HG03139 (cell line): Measurements from ENCODE around the gene JPH2.

Source experiments
- ATAC-seq: cut with Tn5 transposase; IDR thresholded peaks from one replicate; pipeline ENCODE4 v1.9.1; 2021; ENCODE audit not compliant: unreplicated experiment

Gene JPH2

DNA sequence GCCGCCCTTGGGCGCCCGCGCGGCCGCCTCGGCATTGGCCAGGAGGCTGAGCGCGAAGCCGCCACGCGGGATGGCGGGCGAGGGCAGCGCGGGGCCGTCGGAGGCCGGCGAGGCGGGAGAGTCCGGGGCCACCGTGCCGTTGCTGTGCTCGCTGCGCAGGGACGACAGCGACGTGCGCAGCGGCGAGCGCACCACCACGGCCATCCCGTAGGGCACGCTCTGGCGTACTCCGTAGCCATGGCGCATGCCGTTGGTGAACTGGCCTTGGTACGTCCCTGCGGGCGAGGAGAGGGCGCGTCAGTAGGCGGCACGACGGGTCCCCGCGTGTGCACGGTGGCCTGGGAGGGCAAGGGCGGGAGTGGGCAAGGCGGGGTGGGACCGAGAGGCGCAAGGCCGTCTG is 26.9 kb downstream of the JPH2 start:
- ATAC-seq = no peak

DNA sequence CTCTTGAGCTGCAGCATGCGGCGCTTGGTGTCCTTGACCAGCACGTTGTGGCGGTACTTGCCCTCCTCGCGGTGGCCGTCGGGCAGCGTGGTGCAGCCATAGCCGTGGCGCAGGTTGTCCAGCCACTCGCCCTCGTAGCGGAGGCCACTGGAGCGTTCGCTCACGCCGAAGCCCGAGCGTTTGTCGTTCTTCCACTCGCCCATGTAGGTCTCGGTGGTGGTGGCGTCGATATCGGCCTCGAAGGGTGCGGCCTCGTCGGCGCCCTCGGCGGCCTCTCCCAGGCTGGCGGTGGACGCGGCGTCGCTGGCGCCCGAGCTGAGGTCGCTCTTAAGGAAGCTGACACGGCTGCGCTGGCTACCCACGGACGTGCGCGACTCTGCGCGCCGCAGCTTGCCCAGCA is 27.3 kb downstream of the JPH2 start:
- no peak for ATAC-seq

DNA sequence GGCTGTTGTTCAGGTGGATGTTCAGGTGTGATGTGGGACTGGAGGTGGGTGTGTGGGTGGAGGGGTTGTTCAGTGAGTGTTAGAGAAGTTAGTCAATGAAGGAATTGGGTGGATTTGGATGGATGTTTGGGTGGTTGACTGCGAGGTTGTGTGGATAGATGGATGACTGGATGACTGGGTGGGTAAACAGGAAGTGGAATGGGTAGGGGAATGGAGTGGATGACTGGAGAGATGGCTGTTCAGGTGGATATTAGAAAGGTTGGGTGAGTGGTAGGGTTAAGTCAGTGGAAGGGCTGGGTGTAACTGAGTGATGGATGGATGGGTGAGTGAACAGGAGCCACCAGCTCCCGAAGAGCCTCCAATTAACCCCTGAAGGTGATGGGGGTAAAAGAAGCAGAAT is 27.9 kb downstream of the JPH2 start:
- no peak for ATAC-seq

DNA sequence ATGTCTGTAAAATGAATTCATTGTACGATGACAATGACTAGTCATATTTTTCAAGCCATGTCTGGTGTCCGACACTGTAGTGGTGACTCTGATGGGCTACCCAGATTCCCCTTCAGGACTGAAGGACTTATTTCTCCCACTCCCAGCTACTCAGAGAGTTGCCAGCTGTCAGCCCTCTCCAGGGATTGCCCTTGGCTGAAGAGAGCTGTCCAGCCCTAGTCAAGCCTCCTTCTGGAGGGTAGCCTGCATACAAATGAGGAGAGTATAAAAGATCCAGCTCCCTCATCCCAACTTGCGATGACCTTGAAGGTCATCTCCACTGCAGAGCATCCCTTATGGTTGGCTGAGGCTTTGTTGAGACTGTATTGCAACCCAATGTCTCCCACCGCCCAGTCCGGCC is 29.9 kb downstream of the JPH2 start:
- ATAC-seq = no peak

DNA sequence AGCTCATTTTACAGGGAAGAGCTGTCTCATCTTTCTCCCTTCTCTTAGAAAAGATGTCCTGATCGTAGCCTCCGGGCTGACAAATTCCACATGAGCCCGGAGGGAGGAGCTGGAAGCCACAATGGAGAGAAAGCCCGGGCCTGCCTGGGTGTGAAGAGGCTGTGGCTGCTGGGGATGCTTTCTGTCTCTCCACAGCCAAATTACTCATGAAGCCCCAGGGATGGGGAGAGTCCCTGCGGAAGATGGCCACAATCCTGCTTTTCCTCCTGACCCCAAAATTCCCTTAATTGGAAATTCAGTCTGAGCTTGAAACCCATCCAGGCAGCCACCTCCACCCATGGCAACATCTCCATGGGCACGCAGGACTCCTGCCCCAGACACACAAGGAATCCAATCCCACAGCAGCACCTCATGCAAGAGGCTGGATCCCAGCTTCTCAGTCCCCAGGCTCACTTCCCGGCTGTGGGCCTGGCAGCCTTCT is 32.4 kb downstream of the JPH2 start:
- ATAC-seq = no peak

DNA sequence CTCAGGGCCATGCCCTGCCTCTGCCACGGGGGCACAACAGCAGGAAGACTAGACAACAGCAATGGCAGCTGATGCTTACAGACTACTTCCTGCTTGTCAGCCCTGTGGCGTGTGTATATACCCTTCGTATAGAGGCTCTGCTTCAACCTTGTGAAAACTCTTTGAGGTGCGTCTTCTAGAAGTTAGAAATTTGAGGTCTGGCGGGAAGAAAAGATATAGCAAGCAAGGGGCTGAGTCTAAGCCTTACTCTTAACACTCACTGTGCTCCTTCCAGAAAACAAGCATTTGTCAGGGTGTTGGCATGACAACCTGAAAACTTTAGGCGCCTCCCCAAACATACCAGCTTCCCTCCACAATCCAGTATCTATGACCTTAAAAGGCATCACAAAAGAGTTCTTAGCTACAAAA is 33.3 kb downstream of the JPH2 start:
- no peak for ATAC-seq

DNA sequence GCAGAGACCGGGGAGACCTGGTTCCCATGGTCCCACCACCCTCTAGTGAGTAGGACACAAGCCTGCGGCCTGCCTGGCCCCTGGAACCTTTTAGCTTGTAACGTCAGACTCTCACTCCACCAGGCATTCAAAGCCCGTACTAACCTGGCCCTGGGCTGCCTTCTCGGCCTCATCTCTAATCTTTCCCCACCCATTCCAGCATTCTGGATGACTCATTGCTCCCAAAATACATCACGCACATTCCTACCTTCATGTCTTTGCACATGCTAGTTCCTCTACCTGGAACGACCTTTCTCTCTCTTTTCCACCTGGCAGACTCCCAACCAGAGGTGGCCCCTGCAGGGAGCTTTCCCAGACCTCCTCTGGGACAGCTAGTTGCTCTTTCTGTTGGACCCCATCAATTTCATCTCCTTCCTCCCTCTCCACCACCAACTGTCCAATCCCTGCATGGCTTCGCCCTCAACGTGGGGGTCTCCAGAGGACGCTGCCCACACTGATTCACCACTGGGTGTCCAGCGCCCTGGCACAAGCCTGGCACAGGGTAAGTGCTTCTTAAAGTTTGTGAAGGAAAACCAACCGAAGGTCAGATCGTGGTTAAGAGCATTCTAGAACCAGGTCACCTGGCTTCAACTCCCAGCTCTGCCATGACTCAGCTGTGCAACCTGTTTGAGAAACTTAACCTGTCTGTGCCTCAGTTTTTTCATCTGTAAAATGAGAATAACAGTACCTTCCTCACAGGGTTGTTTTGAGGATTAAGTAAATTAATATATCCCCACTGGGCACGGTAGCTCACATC is 35.2 kb downstream of the JPH2 start:
- ATAC-seq = no peak

DNA sequence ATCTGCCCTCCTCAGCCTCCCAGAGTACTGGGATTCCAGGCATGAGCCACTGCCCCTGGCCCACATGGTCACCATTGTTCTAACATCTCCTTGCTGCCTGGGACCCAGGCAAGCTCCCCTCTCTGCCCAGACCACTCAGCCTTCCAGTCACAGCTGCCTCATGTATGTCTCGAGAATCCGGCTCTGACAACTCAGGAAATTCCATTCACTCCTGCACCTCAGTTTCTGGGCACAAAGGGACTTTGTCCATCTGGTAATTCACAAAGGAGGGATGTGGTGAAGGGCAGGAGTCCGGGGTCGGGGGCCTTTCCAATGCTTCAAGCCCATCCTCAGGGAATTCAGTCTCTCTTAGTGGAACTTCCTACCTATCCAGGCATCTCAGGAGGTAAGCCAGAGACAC is 40.7 kb downstream of the JPH2 start:
- no peak for ATAC-seq

DNA sequence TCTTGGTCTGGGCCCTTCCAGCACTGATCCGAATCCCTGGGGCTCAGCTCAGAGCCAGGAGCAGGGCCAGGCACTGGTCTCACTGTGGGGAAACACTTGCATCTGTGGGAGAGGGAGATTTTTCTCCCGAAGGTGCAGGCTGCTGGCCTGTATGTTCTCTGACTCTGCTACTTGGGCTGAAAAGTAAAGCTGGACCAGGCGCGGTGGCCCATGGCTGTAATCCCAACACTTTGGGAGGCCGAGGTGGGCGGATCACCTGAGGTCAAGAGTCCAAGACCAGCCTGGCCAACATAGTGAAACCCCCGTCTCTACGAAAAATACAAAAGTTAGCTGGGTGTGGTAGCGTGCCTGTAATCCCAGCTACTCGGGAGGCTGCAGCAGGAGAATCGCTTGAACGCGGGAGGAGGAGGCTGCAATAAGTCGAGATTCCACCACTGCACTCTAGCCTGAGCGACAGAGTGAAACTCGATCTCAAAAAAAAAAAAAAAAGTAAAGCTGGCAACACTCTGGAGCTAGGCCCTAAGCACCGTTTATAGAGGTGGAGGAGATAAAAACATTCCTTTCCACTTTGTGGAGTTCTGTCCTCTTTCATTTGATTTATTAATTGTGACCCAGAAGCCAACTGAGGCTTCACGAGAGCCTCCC is 41.7 kb downstream of the JPH2 start:
- ATAC-seq = no peak

DNA sequence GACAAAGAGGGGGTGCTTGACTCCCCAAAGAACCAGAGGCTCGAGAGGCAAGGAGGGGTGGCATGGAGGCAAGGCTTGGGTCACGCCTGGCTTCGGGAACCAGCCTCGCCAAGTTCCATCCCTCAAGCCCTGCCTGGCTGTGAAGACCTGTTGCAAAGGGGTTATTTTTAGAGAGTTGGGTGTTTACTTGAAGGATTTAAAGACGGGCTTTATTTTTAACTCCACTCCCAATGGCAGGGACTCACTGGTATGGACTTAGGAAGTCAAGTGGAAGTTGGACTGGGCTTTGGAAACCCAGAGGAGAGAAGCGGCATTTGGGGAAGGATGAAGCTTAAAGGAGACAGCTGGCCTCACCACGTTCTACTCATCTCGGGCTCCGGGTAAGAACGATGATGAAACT is 43.1 kb downstream of the JPH2 start:
- no peak for ATAC-seq

DNA sequence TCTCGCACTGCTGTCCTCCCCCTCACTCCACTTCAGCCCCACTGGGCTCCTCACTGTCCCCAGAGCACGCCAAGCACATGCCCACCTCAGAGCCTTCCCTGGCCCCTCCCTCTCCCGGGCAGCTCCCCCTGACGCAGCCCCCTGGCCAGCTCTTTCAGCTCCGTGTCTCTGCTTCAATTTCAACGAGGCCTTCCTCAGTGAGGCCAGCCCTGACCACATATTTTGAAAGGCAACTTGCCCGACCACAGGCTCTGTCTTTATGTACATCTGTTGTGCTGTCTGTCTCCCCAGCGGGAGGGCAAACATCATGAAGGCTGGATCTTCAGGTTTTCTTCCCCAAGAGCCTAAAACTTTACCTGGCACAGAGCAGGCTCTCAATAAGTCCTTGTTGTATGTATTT is 44.6 kb downstream of the JPH2 start:
- no peak for ATAC-seq

DNA sequence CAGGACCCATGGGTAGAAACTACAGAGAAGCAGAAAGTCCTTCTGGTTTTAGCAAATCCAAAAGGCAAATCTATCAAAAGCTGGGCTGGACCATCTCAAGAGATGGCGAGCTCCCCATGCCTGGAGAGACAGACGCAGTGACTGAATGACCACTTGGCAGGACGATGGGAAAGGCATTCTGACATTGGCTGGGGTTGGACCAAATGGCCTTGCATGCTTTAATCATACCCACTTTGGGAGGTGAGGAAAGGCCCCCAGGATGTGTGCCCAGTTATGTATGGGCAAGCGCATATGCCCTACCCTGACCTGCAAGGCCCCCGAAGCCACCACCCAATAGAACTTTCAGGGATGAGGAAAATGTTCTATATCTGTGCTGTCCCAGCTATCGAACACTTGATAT is 45.1 kb downstream of the JPH2 start:
- ATAC-seq = no peak

DNA sequence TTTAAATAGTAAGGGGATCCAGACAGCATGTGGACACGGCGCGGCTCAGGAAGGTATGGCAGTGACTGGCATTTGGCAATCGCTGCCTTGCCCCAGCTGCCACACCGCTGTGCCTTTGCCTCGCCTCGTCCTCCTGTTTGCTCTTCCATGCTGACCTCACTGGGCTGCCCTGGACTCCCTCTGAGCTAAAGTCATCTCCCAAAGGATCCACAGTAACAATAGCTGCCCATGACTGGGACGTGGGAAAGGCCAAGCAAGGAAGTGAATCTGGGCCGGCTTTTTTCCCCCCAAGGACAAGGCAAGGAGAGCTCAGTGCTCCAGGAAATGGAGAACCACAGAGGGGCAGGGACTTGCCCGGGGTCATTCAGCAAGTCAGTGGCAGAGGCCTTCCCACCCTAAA is 48.1 kb downstream of the JPH2 start:
- no peak for ATAC-seq

DNA sequence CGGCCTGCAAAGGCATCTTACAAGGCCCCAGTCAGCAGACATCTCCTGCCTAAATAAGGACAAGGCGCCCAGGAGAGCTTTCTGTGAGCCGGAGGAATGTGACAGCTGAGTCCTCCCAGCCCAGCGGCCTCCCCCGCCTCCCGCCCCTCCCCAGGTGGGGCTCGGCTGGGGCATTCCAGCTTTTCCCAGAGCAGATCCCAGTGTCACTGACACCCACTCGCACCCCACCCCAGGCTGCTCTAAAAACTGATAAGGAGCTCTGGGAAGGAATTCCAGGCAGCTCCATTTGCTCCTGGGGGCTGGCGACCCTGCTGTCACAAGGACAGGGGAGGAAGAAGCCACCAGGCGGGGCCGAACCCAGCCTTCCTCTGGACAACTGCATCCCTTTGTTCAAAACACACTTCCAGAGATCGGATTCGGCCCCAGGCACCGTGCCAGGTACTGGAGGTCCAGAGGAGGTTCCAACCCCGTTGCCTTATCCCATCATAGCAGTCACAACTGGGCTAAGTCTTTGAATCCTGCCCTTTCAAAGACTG is 49.7 kb downstream of the JPH2 start:
- ATAC-seq = no peak

DNA sequence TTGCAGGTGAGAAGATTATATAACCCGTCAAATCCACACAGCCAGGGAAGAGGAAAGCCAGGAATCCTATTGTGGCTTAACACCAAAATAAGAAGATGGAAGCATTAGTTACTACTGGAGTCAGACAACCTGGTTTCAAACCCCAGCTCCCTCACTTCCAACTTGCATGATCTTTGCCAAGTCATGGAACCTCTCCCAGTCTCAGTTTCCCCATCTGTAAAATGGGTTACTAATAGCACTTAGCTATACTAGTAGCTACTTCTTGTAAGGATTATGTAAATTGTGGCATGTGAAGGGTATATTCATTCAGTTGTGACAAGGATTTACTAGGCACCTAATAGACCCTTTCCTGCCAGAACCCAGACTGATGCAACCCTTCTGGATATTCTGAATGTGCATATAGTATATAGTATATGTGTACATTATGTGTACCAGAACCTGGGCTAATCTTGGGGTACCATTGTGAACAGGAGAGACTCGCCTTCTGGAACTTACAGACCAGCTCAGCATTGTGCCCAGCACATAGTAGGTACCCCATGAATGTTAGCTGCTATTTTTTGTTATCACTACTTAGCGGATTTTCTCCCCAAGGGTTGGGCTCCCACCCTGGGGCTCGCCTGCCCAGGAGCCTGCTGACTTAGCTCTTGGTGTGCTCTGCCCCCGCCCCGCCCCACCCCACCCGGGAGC is 50.3 kb downstream of the JPH2 start:
- no peak for ATAC-seq

DNA sequence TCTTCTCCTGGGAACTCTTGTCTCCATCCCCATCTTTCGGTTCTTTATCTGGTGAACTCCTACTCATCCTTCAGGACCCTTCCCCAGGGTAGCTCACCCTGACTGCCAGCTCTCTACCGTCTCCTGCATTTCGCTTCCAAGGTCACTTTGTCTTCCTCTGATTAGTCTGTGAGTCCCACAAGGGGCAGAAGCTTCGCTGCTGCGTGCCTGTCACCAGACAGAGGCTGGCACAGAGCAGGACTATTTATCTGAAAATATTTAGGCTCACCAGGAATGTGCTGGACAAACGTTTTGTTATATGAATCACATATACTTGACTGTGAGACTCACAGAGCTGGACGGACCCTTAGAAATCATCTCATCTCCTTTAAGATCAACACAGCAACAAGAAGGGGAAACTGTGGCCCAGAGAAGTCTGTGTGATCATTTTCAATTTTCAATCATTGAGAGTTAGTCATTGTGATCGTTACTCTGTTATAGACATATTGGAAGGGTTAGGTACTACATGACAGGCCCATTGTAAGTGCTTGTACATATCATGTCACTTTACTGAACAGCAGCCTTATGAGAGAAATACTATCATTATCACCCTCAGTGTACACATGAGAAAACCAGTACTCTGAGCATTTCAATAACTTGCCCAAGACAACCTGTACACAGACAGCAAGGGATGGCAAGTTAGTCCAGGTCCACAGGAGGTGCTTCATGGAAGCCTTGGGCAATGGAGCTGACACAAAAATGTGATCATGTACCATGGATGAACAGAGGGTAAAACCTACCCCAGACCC is 51.4 kb downstream of the JPH2 start:
- no peak for ATAC-seq

DNA sequence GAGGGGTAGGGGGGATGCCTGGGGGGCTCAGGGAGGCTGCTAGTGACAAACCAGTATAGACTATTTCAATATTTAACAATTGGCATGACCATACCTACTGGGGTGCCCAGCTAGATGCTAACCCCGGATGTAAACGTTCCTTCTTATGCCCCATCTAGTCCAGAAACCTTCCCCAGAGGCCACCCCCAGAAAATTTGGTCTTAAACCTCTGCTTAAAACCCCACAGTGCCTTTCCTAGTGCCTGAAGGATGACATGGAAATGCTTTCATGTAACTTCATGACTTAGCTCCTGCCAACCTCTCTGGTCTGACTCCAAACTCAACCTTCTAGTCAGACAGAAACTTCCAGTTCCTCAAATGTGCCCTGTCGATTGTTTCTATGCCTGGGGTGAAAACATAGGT is 52.0 kb downstream of the JPH2 start:
- ATAC-seq = no peak

DNA sequence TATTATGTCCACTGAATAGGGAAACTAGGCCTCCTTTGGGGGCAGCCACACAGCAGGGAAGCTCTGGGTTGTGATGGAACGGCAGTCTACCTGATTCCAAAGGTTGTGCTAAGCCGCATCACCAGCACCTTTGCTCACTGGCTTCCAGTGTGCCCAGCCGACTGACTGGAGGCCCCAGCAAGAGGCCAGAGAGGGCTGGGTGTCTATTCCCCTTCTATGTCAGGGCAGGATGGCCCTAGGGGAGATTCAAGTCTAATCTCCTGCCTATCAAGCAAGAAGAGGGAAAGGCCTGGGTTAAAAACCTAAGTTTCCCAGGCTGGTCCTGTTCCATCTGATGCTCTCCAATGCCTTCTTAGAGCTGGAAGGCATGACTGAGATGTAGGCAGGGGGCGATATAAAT is 53.6 kb downstream of the JPH2 start:
- no peak for ATAC-seq

DNA sequence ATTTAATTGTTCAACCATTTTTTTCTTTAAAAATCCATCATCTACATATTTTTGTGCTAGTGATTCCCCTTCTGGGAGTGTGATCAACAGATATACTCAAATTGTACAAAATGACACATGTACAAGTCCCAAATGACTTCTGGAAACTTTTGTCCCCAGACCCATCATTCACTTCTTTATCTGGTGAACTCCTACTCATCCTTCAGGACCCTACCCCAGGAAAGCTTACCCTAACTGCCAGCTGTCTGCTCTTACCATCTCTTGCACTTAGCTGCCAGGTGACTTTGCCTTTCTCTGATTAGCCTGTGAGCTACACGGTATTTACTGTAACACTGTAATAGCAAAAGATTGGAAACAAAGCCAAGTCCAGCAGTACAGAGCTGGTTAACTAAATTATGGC is 55.3 kb downstream of the JPH2 start:
- no peak for ATAC-seq

DNA sequence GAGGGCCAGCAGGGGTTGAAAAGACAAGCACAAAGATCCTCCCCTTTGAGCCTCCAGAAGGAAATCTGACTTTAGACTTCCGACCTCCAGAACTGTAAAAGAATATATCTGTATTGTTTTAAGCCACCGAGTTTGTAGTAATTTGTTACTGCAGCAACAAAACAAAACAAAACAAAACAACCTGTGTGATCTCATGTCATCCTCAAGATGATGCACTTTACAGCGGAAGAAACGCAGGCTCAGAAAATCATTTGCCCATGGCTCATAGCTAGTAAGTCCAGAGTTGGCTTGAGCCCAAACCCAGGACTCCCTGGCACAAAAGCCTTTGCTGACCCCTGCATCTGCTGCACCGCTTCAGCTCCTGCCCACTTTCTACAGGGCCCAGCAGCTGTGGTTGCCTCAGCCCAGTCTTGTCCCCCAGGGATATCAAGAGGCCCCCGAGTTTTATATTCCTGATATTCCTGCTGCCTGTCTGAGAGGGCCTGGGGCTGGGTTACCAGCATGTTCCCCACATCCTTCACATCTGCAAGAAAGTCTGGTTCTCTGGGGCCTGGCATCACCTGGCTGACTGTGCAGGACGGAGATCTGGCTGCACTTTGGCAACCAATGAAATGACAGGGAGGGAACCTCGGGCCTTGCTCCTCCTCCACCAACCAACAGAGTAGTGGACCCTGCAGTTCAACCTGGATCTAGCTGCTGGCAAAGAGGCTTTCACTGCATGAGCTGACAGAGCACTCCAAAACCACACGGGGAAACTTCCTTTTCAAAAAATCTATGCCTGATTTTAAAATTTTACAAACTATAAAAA is 56.9 kb downstream of the JPH2 start:
- no peak for ATAC-seq
